Cardiac septum (tissue), 1 donor: ENCODE results near the gene SLC24A2. TPM values are rescaled to one million over a fixed set of nuclear protein-coding genes. Genes with fewer than 3 reads are reported as not detected.
"Not testable (repeated sequence)": the region's sequence is repeated elsewhere in the genome, so short reads cannot be mapped to it uniquely, and the experiment has no call there.

ENCODE experiments used
- DNase-seq: peaks from one replicate; pipeline ENCODE4 v3.0.0-alpha.2; 2020; ENCODE audit warnings: low spot score
- intact Hi-C: fragments of 100-400 bp; cut with DNase I; formaldehyde crosslinking; loops from one replicate; pipeline ENCODE4 v1.14.0; 2022
- long read RNA-seq: library from polyadenylated mRNA; unstranded; transcript quantifications from one replicate; pipeline ENCODE4 v2.0.0, GENCODE V29; 2021
- total RNA-seq: library from RNA; stranded (reverse); fragmentation: NEBNext Ultra II Directional; extraction: Animal tissue kit (Norgen Biotek cat#: 25700); gene quantifications from one replicate; pipeline ENCODE4 v1.2.1, GENCODE V29; 2021
- donor health status: DM: no; HTN: no; CAD: no.

SLC24A2 gene
- total RNA-seq, result 0.30 TPM
- long read RNA-seq, partial matches to known transcripts, result 0 of 3 reads
- long read RNA-seq, other reads (novel, unspliced or antisense), result 3 of 3 reads

DNA sequence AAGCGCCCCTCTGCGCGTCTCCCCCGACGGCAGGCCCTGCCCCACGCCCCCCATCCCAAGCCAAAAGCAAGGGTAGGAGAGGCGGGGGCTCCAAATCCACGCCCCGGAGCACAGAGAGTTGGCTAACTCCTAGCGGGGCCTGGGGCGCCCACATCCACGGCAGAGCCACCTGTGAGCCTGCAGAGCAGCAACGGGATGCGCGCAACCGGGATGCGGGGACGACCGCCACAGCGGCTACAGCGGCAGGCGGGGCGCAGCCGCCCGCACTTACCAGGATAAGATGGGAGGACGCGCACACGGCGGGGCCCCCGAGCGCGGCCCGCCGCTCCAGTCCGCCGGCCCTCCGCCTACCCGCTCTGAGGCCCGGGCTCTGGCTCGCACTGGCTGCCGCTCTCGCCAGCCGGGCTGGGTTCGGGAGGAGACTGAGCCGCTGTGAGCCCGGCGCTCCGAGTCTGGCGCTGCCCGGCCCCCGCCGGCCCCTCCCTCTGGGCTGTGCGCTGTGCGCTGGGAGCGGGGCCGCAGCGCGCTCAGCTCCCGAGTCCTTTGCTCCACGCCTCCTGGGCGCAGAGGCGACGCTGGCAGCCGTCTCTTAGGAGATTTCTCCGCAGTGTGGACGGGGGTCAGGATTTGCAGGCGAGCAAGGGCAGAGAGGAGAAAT lies at the start of gene SLC24A2:
Gene SLC24A2, minus strand, starts transcription at position 424 of the 658 bp plus-strand sequence.
- no peak for DNase-seq
- intact Hi-C loops, result no loop called here

DNA sequence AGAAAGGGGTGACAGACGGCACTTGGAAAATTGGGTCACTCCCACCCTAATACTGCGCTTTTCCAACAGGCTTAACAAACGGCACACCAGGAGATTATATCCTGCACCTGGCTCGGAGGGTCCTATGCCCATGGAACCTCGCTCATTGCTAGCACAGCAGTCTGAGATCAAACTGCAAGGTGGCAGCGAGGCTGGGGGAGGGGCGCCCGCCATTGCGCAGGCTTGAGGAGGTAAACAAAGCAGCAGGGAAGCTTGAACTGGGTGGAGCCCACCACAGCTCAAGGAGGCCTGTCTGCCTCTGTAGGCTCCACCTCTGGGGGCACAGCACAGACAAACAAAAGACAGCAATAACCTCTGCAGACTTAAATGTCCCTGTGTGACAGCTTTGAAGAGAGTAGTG lies 44.5 kb upstream of the SLC24A2 start:
- intact Hi-C loops, DNase-seq: not testable (repeated sequence)

DNA sequence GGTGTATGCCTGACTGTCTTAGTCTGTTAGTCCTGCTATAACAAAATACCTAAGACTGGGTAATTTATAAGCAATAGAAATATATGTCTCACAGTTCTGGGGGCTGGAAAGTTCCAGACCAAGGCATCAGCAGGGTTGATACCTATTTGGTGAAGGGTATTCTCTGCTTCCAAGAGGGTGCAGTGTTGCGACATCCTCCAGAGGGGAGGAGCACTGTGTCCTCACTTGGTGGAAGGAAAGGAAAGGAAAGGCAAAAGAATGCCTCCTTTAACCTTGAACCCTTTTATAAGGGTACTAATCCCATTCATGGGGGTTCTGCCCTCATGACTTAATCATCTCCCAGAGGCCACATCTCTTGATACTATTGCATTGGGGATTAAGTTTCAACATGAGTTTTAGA lies 42.0 kb upstream of the SLC24A2 start:
- intact Hi-C loops, result no loop called here
- DNase-seq, result no peak

DNA sequence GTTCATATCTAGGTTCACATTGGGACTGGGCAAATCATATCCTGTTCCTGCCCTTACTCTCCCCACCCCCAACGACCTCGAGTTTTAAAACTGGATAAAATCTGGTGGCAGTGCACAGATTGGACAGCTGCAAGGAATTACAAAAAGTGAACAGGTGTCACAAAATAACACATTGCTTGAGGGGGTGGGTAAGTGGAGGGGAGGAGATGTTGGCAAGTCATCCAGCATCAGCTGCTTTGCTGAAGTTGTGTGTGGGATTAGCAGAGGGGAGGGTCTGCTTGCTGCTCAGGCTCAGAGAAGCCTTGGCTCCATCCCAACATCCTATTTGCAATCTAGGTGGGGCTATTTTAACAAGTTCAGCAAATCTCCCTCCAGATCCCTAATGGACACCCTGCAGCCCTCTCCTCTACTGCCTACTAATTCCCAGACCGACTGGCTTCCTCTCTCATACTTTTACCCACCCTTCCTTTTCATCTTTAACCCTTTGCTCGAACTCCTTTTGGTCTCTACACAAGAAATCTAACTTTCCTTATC lies 39.8 kb upstream of the SLC24A2 start:
- no peak for DNase-seq
- intact Hi-C loops, result no loop called here

DNA sequence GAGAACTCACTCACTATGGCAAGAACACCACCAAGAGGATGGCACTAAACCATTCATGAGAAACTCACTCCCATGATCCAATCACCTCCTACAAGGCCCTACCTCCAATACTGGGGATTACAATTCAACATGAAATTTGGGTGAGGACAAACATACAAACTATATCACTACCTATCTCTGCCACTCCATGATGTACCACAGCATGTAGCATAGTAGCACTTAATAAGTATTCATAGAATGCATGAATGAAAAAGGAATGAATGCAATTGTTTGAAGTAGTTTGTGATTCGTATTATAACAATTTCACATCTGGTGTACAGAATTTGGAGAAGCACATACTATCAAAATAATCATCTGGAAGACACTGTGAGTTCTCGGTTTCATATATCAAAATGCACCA lies 27.9 kb upstream of the SLC24A2 start:
- intact Hi-C loops, result no loop called here

DNA sequence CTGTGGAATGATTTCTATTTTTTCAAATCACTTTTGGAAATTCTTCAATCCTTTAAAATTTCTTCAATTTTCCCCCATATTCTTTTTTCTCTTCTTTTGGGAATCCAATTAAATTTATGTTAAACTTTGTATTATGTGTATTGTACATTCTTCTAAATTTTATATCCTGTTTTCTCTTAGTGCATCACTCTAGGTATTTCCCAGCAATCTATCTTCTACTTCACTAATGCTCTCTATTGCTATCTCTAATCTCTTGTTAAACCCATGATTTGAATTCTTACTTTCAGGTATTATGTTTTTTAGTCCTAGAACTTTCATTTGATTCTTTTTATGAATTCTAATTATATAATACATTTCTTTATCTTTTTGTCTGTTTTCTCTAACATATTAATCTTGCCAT lies 23.4 kb upstream of the SLC24A2 start:
- no peak for DNase-seq
- intact Hi-C loops, result no loop called here

More for the DNA sequence above, 27.9 kb upstream of the SLC24A2 start:
- no peak for DNase-seq

DNA sequence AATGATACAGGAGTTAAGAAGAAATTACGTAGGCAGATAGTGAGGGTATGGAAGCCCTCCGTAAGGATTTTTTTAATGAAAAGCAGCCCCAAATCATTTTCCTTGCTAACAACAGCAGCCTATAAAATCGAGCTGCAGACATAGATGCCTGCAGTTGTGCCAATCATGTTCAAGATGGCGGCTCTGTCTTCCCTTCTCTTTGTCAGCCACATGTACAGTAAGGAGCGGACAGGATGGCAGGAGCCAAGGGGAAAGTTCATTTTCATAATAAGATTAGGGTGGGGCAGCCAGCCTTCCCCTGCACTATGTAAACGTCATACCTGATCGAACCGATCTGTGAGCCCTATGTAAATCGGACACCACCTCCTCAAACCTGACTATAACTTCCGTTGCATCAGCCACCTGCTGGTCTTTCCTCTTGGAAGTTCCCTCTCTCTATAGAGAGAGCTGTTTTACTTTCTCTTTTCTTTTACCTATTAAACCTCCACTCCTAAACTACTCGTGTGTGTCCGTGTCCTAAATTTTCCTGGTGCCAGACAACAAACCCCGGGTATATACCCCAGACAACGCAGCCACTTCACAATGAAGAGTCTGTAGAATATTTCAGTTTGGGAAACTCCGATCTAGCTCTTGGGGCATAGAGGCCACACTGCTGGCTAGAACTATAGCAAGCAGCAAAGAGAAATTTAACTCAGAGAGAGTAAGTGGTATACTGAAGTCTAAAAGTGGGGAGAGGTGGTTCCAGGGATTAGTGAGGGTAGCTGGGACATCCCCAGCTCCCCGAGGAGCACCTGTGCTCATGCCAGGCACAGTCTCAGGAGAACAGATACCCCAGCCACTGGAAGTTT lies 20.8 kb upstream of the SLC24A2 start:
- intact Hi-C loops, result no loop called here
- DNase-seq, result no peak

DNA sequence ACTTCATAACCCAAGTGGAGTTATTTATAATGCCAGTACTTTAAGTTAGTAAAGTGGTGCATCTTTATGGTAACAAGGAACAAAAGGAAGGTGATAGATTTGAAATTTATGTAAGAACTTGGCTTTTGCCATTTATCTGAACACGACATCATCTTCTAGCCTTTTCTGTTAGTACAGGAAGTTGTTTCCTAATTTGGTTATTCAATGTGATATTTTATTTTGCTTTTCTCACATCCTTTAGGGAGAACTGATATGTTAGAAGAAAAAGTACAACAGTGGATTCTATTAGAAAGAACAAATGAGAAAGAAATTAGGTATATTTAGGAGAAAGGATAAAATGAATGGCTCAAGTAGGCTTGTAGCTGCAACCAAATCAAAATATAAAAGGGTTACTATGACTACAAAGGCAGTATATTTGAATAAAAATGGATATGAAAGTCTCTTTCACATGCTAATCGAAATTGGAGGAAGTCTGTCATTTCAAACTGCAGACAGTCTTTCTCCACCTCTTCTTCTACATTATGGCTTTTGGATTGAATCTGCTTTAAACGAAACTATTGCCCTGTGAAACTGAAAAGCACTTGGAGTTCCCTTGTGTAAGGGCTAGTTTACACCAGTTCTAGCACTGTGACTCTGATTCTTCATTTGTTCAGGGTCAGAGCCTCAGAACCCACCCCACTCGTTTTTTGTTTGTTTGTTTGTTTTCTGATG lies 18.5 kb upstream of the SLC24A2 start:
- no peak for DNase-seq
- intact Hi-C loops, result no loop called here

DNA sequence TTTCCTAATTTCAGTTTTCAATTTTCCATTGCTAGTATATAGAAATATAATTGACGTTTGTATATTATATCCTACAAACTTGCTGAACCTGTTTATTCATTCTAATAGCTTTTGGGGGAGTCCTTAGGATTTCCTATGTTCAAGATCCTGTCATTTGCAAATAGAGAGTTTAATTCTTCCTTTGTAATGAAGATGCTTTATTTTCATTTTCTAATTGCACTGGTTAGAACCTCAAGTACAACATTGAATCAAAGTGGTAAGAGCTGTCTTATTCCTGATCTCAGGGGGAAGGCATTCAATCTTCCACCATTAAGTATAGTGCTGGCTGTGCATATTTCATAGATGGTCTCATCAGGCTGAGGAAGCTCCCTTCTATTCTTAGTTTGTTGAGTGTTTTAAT lies 15.6 kb upstream of the SLC24A2 start:
- DNase-seq, result no peak
- intact Hi-C loops, result no loop called here

DNA sequence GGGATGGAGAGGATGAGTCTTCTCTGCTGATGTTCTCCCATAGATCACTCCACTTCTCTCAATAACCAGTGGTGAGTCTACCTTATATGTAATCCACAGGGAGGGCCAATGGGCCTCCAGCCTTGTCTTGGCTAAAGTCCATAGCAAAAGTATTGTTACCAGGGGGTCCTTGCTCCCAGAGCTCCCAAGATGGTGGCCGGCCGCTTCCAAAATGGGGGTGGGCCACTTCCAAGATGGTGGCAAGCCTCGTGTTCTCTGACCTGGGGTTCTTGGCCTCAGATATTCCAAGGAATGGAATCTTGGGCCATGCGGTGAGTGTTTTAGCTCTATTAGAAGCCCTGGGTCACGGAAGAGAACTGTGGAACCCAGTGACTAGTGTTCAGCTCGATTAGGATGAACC lies 12.0 kb upstream of the SLC24A2 start:
- intact Hi-C loops, result no loop called here

DNA sequence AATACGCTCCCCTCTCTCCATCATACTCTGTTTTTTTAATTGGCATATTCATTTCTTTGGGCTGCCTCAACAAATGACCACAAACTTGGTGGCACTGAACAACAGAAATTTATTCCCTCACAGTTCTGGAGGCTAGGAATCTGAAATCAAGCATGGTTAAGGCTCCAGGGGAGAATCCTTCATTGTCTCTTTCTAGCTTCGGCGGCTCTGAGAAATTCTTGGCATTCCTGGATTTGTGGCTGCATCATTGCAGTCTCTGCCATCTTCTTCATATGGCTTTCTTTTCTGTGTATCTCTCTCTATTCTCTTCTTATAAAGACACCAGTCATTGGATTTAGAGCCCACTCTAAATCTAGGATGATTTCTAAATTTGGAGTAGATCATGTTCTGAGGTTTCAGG lies 10.9 kb upstream of the SLC24A2 start:
- DNase-seq, result no peak

More for the DNA sequence above, 12.0 kb upstream of the SLC24A2 start:
- no peak for DNase-seq

DNA sequence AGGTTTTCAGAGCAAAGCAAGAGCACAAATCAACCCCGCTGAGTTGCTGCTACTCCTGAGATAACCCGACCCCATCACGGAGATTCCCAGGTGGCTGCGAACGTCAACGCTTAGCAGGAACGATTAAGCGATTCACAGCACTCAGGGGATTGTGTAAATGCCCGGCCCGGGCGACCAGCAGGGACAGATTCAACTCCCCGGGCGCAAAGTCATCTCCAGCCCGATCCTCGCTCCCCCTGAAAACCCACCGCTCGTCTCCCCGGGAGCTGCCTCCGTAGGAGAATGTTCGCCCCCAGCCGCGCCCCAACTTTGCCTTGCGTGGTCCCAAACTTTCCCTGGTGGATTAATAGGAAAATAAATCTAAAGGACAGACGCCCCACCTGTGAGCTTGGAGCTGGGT lies 685 bp downstream of the SLC24A2 start:
- no peak for DNase-seq
- intact Hi-C loops, result no loop called here

More for the DNA sequence above, 10.9 kb upstream of the SLC24A2 start:
- intact Hi-C loops, result no loop called here

DNA sequence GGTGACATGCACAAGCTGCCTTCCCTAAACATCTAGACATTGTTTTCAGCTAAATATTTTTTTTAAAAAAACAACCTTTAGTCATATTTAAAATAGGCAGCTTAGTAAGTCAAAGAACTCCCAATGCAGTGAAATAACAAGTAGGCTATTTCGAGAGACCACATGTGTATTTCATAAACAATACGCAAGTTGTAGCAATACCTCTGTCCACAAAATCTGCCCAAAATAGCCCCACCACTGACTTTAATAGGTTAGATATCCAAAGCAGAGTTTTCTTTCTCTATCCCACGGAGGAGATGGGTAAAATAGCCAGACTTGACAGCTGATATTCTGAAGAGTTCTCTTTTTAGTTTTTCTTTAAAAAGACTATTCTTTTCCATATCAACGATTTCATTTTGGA lies 1.2 kb downstream of the SLC24A2 start:
- no peak for DNase-seq
- intact Hi-C loops, result no loop called here

DNA sequence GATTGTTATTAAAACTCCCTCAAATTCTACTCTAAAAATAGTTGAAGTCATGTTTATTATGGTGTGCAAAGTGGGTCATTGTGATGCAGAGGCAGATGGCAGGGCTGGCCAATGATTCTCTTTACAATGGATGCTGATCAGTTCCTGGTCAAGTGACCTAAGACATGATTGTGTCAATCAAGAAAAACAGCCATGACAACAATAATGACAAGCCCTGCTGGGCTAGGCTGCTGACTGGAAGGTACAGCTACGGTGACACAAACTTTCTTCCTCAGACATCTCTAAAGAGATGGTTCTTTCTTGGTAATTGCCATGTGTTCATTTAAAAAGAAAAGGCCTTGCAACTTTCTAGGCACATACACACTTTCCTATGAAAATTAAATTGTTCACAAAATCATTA lies 3.6 kb downstream of the SLC24A2 start:
- DNase-seq, result no peak
- intact Hi-C loops, result no loop called here

DNA sequence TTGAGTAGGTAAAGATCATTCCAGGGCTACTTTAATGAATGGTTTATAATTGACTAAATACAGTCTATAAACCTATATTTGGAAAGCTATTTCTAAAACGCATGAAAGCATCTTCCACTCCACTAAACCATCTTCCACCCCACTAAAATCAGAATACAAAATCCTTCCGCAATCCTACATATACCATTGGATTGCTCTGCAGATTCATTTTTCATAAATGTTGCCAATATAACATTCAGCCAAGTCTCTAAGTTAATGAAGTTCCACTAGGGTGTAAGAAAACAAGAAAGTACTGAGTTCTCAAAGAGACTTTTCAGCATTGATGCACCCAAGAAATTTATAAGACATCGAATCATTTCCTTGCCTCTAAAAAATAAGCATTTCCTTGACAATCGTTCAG lies 4.7 kb downstream of the SLC24A2 start:
- DNase-seq, result no peak
- intact Hi-C loops, result no loop called here

DNA sequence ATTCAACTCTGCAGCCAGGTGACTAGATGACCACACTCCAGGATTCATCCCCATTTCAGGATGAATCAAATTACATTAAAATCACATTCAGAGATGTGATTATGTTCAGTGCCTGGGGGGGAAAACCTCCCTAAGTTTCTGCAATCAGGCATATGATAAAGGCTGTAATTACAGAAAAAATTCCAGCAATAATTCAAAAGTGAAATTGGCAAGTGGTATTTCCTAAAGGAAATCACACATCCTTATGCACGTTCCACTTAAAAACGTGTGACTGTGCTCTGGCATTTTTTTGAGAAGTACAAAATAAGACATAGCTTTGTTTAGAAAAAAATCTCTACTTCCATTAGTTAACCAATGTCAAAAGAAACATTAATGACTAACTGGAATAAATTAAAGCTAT lies 5.3 kb downstream of the SLC24A2 start:
- intact Hi-C loops, result no loop called here
- DNase-seq, result no peak

DNA sequence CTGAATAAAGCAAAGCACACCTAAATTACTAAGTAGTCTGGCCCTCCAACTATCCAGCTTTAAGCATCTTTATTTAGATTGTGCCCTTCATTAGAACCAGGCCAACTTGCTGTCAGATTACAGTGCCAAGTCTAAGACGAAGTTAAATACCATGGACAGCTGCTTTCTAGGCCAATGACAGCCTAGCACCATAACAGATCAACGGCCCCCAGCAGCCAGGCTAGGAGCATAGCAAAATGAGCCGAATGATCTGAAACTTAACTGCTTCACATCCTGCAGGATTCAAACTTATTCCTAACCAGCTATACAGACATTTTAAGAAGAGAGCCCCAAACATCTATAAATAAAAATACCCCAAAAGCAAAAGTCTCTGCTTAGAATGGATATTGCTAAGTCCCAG lies 6.8 kb downstream of the SLC24A2 start:
- intact Hi-C loops, result no loop called here
- no peak for DNase-seq

DNA sequence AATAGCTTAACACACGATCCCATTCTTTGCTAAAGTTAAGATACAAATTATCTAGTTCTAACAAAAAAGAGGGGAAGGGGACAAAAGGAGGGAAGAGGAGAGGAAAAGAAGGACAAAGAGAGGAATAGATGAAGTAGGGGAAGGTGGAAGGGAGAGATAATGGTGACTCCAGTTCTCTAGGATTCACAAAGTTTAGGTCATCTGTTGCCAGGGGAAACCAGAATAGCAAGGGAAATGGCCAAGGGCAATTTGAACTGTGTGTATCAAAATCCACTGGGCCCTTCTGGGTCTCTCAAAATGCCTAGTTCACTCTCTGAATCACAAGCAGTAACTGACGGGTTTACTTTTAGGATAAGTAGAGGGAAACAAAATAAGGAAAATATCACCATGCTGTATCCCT lies 7.6 kb downstream of the SLC24A2 start:
- DNase-seq, result no peak
- intact Hi-C loops, result no loop called here

DNA sequence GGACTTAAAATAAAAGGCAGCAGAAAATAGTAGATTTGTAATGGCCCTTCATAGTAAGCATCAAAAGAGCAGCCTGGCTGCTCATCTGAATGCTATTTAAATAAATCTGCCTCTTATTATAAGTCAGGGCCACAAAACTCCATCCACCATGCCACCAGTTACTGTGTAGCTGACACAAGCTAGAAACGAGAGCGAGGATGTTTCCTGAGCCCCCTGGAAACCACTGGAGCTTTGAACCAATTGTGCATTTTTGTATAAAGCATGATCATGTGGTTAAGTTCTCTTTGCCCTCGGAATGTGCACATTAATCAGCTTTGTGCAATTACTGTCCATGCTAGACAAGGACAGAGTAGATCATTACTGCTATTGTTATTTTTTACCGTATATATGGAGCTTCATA lies 17.4 kb downstream of the SLC24A2 start:
- intact Hi-C loops, result no loop called here
- no peak for DNase-seq

DNA sequence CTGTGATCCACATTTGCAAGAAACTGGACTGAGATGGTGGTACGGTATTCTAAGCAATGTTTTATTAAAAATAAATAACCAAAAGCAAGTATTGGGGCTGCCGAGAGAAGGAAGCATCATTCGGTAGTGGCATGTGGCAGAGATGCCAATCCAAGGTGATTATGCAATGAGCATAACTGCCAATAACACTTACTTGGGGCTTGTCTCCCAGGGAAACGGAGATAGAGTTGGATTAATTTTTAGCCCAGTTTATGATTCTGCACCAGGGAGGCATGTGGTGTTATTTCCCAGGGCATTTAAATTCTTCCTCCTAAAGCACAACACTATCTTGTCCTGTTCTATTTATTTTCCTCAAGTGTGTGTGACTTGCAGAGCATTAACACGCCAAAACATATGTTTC lies 17.9 kb downstream of the SLC24A2 start:
- intact Hi-C loops, result no loop called here
- DNase-seq, result no peak
